Central memory CD8-positive, alpha-beta T cell (primary cell): Measurements from ENCODE around the gene PIGL.
"Not testable (repeated sequence)": the region's sequence is repeated elsewhere in the genome, so short reads cannot be mapped to it uniquely, and the experiment has no call there.

Experiments
- ATAC-seq: fragments of 150-1000 bp; cut with Tn5 transposase; replicated peaks from 2 replicates; pipeline ENCODE4 v1.10.0; 2022; ENCODE audit warnings: mild to moderate bottlenecking, moderate FRiP score, moderate number of reproducible peaks; ENCODE audit not compliant: poor library complexity, severe bottlenecking; ENCODE audit errors: extremely low read depth
- DNase-seq, 2 donors: peaks; one replicate each; pipeline ENCODE4 v3.0.0; 2021; ENCODE audit warnings: low spot score in 2 of 2
- H3K27ac Mint-ChIP-seq: one replicate; pipeline ENCODE4 v1.8.0; 2022; ENCODE audit warnings: low read depth, mild to moderate bottlenecking, moderate library complexity, mixed read lengths
- H3K27me3 Mint-ChIP-seq: one replicate; pipeline ENCODE4 v1.8.0; 2022; ENCODE audit warnings: mixed read lengths
- H3K36me3 Mint-ChIP-seq: one replicate; pipeline ENCODE4 v1.8.0; 2022; ENCODE audit warnings: mild to moderate bottlenecking, moderate library complexity, mixed read lengths; ENCODE audit not compliant: insufficient read depth
- H3K4me1 Mint-ChIP-seq: one replicate; pipeline ENCODE4 v1.8.0; 2022; ENCODE audit warnings: mixed read lengths
- H3K4me3 Mint-ChIP-seq: one replicate; pipeline ENCODE4 v1.8.0; 2022; ENCODE audit warnings: mild to moderate bottlenecking, moderate library complexity, mixed read lengths
- H3K9me3 Mint-ChIP-seq: one replicate; pipeline ENCODE4 v1.8.0; 2022; ENCODE audit warnings: mixed read lengths

PIGL gene

GRCh38 chr17:16286947-16287562 is 70.0 kb downstream of the PIGL start:
- Mint-ChIP-seq H3K27ac (peak overlapping the region; percentile 99), H3K36me3 (peaks cover 7% of the 10 kb centered on the region), H3K4me3 (peak overlapping the region; percentile 56), H3K9me3 (no peaks in the 10 kb centered on the region), H3K4me1 (peaks cover 49% of the 10 kb centered on the region), H3K27me3 (no peaks in the 10 kb centered on the region)
- DNase-seq (no peak), ATAC-seq (no peak)

DNA sequence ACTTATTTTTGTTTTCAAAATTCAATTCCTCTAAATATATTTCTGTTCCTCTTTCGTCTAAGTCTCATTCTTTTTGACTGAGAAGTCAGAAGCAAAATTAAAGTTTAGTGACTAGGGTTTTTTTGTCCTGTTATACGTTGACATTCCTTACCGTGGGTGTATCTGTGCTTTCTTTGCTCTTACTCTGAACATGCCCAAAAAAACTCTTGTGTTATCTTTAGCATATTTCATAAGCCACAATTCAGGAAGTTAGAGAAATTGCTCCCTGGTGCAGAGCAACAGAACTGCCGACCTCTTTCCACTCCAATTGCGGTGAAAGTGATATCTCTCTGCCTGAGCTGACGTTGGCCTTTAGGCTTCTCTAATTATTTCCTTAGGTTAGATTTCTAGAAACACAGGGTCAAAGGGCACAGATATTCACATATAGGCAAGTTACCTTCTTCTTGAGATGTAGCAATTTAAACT is 70.6 kb downstream of the PIGL start:
- H3K27ac Mint-ChIP-seq, result peak overlapping the region; percentile 99
- DNase-seq, result no peak
- no peaks in the 10 kb centered on the region for H3K27me3 Mint-ChIP-seq
- H3K4me1 Mint-ChIP-seq, result peaks cover 49% of the 10 kb centered on the region
- ATAC-seq, result no peak
- H3K4me3 Mint-ChIP-seq, result peak overlapping the region; percentile 56
- peaks cover 7% of the 10 kb centered on the region for H3K36me3 Mint-ChIP-seq
- H3K9me3 Mint-ChIP-seq, result no peaks in the 10 kb centered on the region

GRCh38 chr17:16288860-16289571 is 72.0 kb downstream of the PIGL start:
- H3K4me1 Mint-ChIP-seq, result peaks cover 49% of the 10 kb centered on the region
- no peak for DNase-seq
- no peak for ATAC-seq
- H3K4me3 Mint-ChIP-seq, result peak overlapping the region; percentile 56
- H3K27ac Mint-ChIP-seq, result peak overlapping the region; percentile 99
- no peaks in the 10 kb centered on the region for H3K9me3 Mint-ChIP-seq
- peaks cover 7% of the 10 kb centered on the region for H3K36me3 Mint-ChIP-seq
- H3K27me3 Mint-ChIP-seq, result no peaks in the 10 kb centered on the region

- Mint-ChIP-seq H3K4me3 (no peak overlapping the region), H3K36me3 (no peaks in the 10 kb centered on the region), H3K4me1 (peaks cover 12% of the 10 kb centered on the region), H3K9me3 (no peaks in the 10 kb centered on the region), H3K27ac (no peak overlapping the region), H3K27me3 (no peaks in the 10 kb centered on the region)
- no peak for ATAC-seq
- DNase-seq, result no peak
Measured at GRCh38 chr17:16293931-16294330, 76.9 kb downstream of the PIGL start.

DNA sequence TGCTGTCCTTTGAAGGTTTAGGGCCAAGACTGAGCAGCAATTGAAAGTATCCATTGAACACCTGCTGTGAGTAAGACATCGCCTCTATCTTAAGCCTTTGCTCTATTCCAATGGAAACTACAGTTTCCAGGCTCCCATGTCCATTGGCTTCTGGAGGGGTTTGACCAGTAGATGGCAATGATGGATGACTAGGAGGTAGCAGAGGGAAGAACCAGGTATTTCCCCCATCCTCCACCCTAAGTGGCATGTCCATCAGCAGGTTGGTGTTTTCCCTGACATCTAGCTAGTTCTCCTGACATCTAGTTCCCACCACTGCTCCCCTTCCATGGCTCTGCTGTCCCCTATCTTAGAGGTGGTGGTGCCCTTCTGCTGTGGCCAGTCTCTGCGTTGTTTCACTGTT is 77.5 kb downstream of the PIGL start:
- Mint-ChIP-seq H3K27ac (peak overlapping the region; percentile 56), H3K4me1 (peaks cover 6% of the 10 kb centered on the region), H3K27me3 (no peaks in the 10 kb centered on the region)

DNA sequence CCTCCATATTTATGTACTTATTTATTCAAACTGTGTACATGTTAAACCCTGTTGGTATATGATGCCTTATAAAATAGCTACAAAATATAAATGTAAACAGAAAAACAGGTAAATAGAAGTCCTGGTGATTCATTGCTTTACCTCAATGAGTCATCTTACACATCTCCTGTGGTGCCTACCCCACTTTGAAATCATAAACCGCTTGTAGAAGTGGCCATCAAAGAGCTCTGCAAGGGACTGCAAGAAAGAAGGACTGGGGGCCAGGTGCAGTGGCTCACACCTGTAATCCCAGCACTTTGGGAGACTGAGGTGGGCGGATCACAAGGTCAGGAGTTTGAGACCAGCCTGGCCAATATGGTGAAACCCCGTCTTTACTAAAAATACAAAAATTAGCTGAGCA is 79.1 kb downstream of the PIGL start:
- DNase-seq, H3K9me3 Mint-ChIP-seq, ATAC-seq, H3K4me1 Mint-ChIP-seq, H3K27me3 Mint-ChIP-seq, H3K27ac Mint-ChIP-seq, H3K4me3 Mint-ChIP-seq, H3K36me3 Mint-ChIP-seq: not testable (repeated sequence)

More for the DNA sequence above, 77.5 kb downstream of the PIGL start:
- DNase-seq (no peak), ATAC-seq (no peak)
- H3K9me3 Mint-ChIP-seq, result no peaks in the 10 kb centered on the region
- H3K4me3 Mint-ChIP-seq, result no peak overlapping the region
- no peaks in the 10 kb centered on the region for H3K36me3 Mint-ChIP-seq

- Mint-ChIP-seq H3K27ac (no peak overlapping the region), H3K27me3 (no peaks in the 10 kb centered on the region), H3K4me3 (no peak overlapping the region), H3K36me3 (peaks cover 7% of the 10 kb centered on the region), H3K4me1 (peaks cover 11% of the 10 kb centered on the region), H3K9me3 (no peaks in the 10 kb centered on the region)
- DNase-seq, result no peak
- ATAC-seq, result no peak
Measured at GRCh38 chr17:16297367-16298139, 80.5 kb downstream of the PIGL start.

GRCh38 chr17:16298140-16298662 is 81.2 kb downstream of the PIGL start:
- H3K27me3 Mint-ChIP-seq, result no peaks in the 10 kb centered on the region
- no peak overlapping the region for H3K27ac Mint-ChIP-seq
- H3K4me1 Mint-ChIP-seq, result peaks cover 11% of the 10 kb centered on the region
- H3K9me3 Mint-ChIP-seq, result no peaks in the 10 kb centered on the region
- peaks cover 10% of the 10 kb centered on the region for H3K36me3 Mint-ChIP-seq
- no peak for DNase-seq
- ATAC-seq, result no peak
- no peak overlapping the region for H3K4me3 Mint-ChIP-seq

GRCh38 chr17:16300554-16300953 is 83.5 kb downstream of the PIGL start:
- DNase-seq (no peak), ATAC-seq (no peak)
- H3K27ac Mint-ChIP-seq, result no peak overlapping the region
- no peaks in the 10 kb centered on the region for H3K9me3 Mint-ChIP-seq
- H3K36me3 Mint-ChIP-seq, result peaks cover 10% of the 10 kb centered on the region
- peaks cover 11% of the 10 kb centered on the region for H3K4me1 Mint-ChIP-seq
- H3K4me3 Mint-ChIP-seq, result no peak overlapping the region
- no peaks in the 10 kb centered on the region for H3K27me3 Mint-ChIP-seq

DNA sequence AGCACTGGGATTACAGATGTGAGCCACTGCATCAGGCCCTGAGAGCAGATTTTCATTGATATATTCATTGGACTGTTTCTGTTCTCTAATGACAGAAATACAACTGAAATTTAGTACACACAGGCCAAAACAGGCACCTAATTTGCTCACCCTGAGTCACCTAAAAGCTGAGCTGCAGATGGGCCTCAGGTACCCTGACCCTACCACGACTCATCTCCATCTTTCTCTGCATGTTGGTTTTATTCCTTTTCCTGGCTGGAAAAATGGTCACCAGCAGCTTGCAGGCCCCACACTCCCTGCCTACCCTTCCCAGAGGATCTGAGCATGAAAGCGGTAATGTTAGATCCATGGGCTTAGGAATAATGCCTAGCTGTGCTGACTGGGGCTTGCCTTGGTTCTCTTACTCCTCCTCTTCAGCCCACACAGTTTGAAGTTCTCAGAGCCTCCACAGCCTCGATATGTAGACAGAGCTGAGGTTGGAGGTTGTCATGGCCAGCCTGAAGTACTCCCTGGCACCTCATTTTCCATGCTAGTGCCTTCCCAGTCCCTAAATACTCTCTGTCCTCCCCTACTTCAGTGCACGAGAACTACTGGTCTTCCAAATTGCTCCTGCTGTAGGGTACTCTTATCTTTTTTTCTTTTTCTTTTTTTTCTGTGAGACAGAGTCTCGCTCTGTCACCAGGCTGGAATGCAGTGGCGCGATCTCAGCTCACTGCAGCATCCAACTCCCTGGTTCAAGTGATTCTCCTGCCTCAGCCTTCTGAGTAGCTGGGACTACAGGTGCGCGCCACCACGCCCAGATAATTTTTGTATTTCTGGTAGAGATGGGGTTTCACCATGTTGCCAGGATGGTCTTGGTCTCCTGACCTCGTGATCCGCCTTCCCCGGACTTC is 85.2 kb downstream of the PIGL start:
- Mint-ChIP-seq H3K27ac (peak overlapping the region; percentile 36), H3K27me3 (no peaks in the 10 kb centered on the region), H3K36me3 (peaks cover 12% of the 10 kb centered on the region), H3K4me3 (no peak overlapping the region), H3K4me1 (peaks cover 11% of the 10 kb centered on the region), H3K9me3 (no peaks in the 10 kb centered on the region)
- ATAC-seq (no peak), DNase-seq (no peak)

DNA sequence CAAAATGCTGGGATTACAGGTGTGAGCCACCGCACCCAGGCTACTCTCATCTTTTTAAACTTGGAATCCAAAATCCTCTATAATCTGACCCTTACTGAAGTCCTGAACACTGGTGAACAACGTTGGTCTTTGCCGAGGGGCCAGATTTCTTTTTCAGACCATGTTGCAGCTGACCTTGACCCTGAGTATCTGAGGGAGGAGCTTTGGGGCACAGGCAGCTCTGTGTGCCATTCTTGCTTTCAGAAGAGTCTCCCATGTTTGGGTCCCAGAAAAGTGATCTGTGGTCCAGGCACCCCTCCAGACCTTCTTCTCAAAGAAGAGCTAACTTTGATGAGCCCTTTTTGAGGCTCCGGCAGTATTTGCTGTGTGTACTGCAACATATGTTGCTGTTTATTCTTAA is 85.8 kb downstream of the PIGL start:
- no peaks in the 10 kb centered on the region for H3K9me3 Mint-ChIP-seq
- H3K4me3 Mint-ChIP-seq, result no peak overlapping the region
- H3K27me3 Mint-ChIP-seq, result no peaks in the 10 kb centered on the region
- peaks cover 11% of the 10 kb centered on the region for H3K4me1 Mint-ChIP-seq
- H3K27ac Mint-ChIP-seq, result peak overlapping the region; percentile 36
- DNase-seq (no peak), ATAC-seq (no peak)
- H3K36me3 Mint-ChIP-seq, result peaks cover 16% of the 10 kb centered on the region

DNA sequence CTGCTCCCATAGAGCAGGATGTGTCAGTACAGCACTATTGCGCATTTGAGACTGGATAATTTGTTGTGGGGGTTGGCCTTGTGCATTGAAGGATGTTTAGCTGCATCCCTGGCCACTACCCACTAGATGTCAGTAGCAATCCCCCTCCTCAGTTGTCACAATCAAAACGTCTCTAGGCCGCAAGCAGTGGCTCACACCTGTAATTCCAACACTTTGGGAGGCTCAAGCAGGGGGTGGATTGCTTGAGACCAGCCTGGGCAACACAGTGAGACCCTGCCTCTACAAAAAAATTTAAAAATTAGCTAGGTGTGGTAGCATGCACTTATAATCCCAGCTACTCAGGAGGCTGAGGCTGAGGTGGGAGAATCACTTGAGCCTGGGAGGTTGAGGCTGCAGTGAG is 87.8 kb downstream of the PIGL start:
- no peaks in the 10 kb centered on the region for H3K9me3 Mint-ChIP-seq
- H3K4me1 Mint-ChIP-seq, result peaks cover 5% of the 10 kb centered on the region
- peaks cover 18% of the 10 kb centered on the region for H3K36me3 Mint-ChIP-seq
- no peaks in the 10 kb centered on the region for H3K27me3 Mint-ChIP-seq
- no peak overlapping the region for H3K4me3 Mint-ChIP-seq
- DNase-seq, result no peak
- no peak for ATAC-seq
- H3K27ac Mint-ChIP-seq, result no peak overlapping the region
